Activated CD4-positive, alpha-beta T cell treated with anti-CD3 and anti-CD28 coated beads, Interleukin-2, Interleukin-4, amounts not matched to agents 100 ng/mL and 50 ng/mL, durations not matched to agents 16 hours and 8 hours (primary cell): Measurements from ENCODE around the gene EHD4.
A peak's percentile ranks its signal among the peaks of the same experiment; 100 is the strongest.

Source experiments
- DNase-seq: peaks from one replicate; pipeline ENCODE4 v3.0.0-alpha.2; 2020; ENCODE audit warnings: low spot score

Gene EHD4

GRCh38 chr15:41957021-41957897 lies 15.1 kb downstream of the EHD4 start:
- peak; percentile 82 for DNase-seq

DNA sequence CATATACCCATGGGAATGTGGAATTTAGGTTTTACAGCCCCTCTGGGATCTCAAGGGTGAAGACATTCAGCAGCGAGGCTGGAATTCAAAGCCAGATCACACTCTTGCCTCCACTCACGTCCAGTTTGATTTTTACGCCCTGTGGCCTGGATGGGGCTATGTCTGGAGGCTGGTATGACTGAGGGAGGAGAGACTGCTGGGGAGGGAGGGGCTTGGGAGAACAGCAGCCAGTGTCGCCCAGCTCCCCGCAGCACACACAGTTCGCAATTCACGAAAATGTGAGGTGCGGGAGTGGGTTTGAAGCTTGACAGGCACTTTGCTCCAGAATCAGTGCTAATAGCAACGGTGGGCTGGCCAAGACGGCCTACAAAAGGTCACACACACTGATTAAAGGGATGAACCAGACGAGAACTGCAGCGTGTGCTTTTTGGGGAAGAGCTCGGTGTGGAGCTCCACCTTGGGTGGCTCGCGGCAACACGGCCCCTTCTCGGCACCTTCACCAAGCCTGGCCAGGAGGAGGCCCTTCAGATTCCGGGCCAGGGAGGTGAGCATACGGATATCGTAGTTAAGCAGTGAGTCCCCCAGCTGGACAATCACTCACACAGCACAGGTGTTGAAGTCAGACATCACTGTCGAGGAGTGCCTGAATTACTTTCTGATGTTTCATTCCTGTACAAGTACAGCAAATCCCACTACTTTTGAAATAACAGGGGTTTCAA lies 16.4 kb downstream of the EHD4 start:
- DNase-seq = no peak

DNA sequence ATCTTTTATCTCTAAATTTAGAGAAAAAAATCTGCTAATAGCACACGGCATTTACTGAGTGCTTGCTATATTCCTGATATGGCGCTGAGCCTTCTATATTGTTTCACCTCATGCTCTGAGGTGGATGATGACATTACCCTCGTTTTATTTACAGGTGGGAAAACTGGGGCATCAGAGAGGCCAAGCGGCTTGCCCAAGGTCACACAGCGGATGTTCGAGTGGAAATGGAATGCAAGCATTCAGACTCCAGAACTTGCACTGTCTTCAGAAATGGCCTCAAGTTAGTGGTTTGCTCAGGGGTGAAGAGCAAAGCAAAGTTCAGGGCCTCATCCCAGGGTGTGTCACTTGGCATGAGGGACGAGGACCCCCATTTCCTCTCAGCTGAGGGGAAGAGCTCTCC lies 17.3 kb downstream of the EHD4 start:
- no peak for DNase-seq

DNA sequence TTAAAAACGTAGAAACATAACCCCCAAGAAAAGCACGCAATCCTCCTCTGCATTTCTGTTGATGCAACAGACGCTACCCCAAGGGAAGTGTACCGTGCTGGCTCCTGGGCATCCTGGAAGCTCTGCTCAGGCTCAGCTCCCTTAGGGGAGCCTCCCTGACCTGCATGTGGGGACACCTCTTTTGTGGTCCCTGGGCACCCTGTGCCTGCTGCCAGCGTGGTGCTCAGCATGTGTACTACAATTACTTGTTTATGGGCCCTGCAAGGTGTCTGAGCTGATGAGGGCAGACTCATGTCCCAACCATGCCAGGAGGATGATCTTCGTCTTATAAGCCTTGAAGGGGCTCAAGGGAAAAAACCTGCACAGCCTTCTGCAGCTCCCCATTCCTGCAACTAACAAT lies 18.3 kb downstream of the EHD4 start:
- DNase-seq = no peak

- no peak for DNase-seq
These were observed 20.3 kb downstream of the EHD4 start for GRCh38 chr15:41952013-41952563.

GRCh38 chr15:41951571-41951970 lies 20.8 kb downstream of the EHD4 start:
- DNase-seq = no peak

DNA sequence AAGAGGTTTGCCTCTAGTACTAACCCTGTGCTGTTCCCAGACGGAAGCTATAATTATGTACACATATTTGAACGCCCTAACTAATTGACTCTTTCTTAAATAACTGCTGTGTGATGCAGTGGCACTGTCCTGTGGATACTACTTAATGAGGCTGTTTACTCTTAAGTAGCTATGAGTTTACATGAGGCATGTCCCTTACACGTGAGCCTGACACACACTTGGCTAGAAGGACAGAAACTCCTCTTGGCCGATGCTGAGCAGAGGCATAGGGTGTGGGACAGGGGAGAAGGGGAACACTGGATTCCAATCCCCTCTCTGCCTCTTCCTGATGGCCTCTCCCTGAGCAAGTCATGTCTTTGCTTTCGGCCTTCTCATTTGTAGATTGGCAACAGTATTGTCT lies 21.9 kb downstream of the EHD4 start:
- DNase-seq = no peak

DNA sequence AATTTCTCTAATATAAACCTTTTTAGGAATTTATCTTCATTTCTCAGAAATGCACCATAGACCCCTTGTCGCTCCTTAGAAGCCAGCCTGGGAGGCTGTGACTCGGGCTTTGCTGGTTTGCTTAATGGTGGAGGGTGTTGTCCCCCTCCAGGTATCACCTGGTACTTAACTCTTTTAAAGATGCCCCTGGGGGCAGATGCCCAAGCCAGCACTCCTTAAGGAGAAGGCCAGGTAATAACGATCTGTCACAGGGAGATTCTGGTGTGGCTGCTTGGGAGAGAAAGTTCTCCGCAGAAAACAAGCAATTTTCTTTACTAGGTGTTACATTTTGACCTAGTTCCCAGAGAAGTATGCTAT lies 22.3 kb downstream of the EHD4 start:
- DNase-seq = no peak

GRCh38 chr15:41949401-41950126 lies 22.8 kb downstream of the EHD4 start:
- no peak for DNase-seq

DNA sequence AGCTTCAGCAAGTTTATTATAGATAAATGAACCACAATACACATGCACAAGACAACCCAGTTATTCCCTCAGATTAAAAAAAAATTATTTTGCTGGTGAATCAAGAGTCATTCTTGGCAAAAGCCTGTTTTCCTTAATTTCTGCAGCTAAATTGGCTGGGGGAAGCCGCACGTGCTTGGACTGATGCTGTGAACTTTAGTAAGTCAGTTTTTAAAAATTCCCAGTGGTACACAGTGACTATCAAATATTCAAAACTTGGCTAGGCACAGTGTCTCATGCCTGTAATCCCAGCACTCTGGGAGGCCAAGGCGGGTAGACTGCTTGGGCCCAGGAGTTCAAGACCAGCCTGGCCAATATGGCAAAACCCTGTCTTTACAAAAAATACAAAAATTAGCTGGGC lies 23.9 kb downstream of the EHD4 start:
- DNase-seq = no peak

GRCh38 chr15:41946970-41947369 lies 25.4 kb downstream of the EHD4 start:
- no peak for DNase-seq

GRCh38 chr15:41945731-41946130 lies 26.6 kb downstream of the EHD4 start:
- no peak for DNase-seq

- DNase-seq = no peak
These were observed 27.1 kb downstream of the EHD4 start for GRCh38 chr15:41945221-41945620.

DNA sequence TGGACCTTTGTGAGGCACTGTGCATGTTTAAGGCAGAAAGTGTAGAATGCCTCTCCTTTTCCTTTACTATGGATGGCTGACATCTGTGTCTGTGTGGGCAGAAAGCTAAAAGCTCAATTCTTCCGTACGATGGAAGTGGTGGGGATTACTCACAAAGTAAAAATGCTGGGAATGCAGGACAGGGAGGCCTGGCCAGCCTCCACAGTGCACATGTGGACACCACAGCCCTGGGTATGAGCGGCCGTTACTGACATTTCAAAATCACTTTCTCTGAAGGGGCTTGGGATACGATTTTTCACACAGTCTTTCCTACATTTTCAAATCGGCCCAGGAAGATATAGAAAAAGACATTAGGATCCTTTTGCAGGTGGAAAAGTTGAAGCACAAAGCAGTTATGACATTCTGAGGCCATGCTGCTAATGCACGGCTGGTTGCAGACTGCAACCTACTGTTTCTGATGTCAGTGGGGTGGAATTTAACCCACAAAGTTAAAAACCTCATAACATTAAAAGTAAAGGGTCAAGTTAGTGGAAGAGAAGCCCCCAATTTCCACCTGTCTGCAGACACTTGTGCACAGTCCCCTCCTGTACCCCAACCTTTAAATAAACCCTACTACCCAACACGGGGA lies 27.9 kb downstream of the EHD4 start:
- DNase-seq = no peak

- no peak for DNase-seq
These were observed 28.6 kb downstream of the EHD4 start for GRCh38 chr15:41943543-41944312.

DNA sequence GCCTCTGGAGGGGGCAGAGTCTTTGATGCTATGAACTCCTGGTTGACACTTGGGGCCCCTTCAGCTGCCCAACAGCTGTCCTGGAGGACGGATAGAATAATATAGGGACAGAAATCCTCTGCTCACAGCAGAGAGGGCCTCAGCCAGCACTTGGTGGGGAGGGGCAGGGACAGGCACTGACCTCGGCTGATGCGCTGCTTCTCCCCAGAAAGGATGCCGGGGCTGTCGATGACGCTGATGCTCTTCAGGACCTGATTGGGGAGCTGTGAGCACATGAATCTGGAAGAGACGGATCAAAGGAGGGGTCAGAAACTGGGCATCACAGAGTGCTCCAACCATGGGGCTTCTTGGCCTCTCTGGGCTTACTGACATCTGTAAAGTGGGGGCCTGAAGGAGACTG lies 29.5 kb downstream of the EHD4 start:
- DNase-seq = no peak

- DNase-seq = no peak
These were observed 30.5 kb downstream of the EHD4 start for GRCh38 chr15:41941644-41942415.

- peak; percentile 84 for DNase-seq
These were observed 31.9 kb downstream of the EHD4 start for GRCh38 chr15:41940441-41940857.

GRCh38 chr15:41939986-41940385 lies 32.4 kb downstream of the EHD4 start:
- no peak for DNase-seq

- DNase-seq = no peak
These were observed 34.8 kb downstream of the EHD4 start for GRCh38 chr15:41937568-41937923.
